ENCODE results near the gene SEMA3F.
A peak's percentile ranks its signal among the peaks of the same experiment; 100 is the strongest.

SEMA3F gene

DNA sequence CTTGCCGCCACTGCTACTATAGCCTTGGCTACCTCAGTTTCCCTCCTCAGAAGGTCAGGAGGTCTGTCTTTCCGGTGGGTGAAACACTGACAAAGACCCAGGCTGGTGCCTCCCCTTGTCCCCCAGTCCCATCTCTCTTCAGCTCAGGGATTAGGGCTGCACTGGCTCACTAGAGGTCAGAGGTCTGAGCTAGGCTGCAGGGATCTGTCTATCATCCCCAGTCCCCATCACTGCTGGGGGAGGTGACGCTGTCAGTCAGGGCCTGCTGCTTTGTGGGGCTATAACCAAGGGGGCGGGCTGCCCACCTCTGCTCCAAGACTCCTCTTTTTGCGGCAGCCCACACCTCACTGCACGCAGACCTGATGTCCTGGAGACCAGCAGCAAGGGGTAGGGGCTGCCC lies 13.7 kb downstream of the SEMA3F start:
- H3K27ac ChIP-seq: no peak overlapping the region
- TF ChIP-seq, protein P1, sequence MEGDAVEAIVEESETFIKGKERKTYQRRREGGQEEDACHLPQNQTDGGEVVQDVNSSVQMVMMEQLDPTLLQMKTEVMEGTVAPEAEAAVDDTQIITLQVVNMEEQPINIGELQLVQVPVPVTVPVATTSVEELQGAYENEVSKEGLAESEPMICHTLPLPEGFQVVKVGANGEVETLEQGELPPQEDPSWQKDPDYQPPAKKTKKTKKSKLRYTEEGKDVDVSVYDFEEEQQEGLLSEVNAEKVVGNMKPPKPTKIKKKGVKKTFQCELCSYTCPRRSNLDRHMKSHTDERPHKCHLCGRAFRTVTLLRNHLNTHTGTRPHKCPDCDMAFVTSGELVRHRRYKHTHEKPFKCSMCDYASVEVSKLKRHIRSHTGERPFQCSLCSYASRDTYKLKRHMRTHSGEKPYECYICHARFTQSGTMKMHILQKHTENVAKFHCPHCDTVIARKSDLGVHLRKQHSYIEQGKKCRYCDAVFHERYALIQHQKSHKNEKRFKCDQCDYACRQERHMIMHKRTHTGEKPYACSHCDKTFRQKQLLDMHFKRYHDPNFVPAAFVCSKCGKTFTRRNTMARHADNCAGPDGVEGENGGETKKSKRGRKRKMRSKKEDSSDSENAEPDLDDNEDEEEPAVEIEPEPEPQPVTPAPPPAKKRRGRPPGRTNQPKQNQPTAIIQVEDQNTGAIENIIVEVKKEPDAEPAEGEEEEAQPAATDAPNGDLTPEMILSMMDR (conservative IDR thresholded peaks at IDR 0.05): no peak

DNA sequence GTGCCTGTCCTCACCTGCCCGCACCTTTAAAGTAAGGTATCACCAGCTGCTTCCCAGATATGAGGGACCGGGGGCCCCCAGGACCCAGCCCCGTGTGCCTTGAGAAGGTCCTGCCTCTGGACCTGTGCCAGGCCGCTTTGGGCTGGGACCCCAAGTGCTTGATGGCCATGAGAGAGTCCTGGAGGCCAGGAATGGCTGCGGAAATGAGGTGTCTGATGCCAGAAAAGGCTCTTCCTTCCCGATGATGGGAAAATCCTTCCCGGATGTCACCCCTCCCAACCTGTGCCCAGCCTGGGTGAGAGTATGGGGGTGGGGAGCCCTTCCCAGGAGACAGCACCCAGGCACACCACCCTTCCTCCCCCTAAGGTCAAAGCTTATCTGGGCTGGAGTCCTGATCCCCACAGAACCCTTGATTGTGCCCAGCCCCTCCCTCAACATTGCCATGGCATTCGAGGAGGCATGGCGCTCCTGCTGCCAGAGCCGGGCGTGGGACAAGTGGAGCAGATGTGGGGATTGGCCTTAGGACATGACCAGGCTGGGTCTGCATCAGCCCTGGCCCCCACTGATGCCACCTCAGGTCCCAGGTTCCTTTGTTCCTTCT lies 14.2 kb downstream of the SEMA3F start:
- TF ChIP-seq, protein P1 (conservative IDR thresholded peaks at IDR 0.05): no peak

DNA sequence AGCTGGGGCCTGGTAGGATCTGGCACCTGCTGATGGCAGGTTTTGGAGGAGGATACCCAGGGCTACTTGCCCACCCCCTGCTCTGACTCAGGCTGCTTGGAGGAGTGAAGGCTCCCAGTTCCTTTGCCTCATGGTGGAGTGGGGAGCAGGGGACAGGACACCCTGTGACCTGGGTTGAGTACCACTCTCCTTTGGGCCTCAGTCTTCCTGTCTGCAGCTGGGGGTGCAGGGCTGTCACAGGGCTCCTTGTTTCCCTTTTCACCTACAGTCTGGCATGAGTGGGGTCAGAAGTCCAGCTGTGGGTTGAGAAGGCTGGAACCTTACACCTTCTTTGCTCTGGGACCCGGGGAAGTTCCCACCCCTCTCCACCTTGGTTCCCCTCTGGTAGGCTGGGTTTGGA lies 14.7 kb downstream of the SEMA3F start:
- H3K27ac ChIP-seq: no peak overlapping the region

More for the DNA sequence above, 14.2 kb downstream of the SEMA3F start:
- H3K27ac ChIP-seq: no peak overlapping the region

DNA sequence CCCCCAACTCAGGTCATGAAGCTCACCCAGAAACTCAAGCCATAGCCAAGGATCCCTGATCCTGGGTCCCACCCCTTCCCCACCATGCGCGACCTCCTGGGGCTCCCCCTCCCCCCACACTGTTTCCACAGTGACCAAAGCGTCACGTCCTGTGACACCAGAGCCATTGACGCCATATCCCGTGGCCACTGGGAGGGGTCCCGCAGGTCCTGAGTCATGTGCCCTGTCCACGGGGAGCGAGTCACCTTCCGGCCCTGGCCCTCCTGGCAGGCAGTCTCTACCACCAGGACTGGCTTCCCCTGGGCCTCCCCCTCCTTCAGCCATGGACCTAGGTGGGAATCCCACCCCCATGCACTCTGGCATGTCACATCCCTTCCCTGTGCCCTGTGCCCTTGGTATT lies 15.6 kb downstream of the SEMA3F start:
- no peak overlapping the region for H3K27ac ChIP-seq
- TF ChIP-seq, protein P1 (conservative IDR thresholded peaks at IDR 0.05): no peak

More for the DNA sequence above, 14.7 kb downstream of the SEMA3F start:
- TF ChIP-seq, protein P1 (conservative IDR thresholded peaks at IDR 0.05): no peak

DNA sequence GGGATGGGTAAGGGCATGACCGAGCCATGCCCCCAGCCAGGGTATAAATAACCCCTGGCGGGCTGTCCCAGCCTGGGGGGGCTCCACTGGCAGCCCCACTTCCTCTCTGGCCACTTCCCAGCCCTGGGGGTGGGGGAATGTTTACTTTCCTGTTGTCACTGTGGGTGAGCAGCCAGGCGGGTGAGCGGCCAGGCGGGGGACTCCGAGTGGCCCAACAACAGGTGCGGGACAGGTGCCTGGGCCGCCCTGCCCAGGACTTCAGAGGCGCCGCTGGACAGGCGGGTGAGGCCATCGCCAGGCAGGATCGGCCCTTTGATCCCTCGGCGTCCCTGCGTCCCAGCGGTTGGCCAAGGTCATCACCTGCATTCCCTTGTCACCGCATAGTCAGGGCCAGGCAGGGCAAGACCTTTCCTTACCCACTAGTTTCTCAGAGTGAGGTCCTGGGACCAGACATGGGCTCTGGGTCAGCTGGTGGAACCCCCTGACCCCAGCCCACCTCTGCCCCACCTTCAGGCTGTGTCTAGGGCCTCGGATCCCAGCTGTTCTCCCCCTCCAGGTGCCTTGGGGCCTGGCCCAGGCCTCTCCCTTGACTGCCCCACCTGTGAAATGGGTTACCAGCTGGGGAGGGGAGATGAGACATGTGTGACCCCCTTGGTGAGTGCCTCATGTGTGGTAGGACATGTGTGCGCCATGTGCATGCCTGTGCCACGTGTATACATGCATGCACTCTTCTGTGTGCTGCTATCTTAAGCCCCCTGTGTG lies 16.6 kb downstream of the SEMA3F start:
- H3K27ac ChIP-seq: no peak overlapping the region
- TF ChIP-seq, protein P1 (conservative IDR thresholded peaks at IDR 0.05): no peak

DNA sequence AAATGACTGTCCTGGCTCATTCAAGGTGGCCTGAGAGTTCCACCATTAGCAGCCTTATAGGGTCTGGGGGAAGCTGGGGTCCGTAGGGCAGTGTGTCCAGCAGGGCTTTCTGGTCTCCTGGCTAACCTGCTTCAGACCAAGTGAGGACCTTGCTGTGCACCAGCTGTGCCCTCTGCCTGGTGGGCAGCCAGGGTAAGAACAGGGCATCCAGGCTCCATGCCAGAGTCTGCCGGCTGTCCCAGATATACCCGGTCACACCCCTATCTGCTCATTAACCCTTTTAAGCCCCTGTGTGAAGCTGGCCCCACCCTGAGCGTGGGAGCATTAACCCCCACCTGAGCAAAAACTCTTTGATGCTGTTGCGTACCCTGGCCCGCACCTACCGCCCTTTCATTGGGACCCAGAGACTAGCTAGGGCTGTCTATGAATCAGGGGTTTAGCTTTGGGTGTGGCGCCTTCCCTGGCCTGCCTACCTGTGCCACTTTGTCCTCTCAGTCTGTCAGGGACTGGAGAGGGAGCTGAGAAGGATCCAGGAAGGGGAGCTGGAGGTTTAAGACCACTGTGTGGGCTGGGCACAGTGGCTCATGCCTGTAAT lies 17.6 kb downstream of the SEMA3F start:
- no peak overlapping the region for H3K27ac ChIP-seq
- TF ChIP-seq, protein P1 (conservative IDR thresholded peaks at IDR 0.05): no peak

DNA sequence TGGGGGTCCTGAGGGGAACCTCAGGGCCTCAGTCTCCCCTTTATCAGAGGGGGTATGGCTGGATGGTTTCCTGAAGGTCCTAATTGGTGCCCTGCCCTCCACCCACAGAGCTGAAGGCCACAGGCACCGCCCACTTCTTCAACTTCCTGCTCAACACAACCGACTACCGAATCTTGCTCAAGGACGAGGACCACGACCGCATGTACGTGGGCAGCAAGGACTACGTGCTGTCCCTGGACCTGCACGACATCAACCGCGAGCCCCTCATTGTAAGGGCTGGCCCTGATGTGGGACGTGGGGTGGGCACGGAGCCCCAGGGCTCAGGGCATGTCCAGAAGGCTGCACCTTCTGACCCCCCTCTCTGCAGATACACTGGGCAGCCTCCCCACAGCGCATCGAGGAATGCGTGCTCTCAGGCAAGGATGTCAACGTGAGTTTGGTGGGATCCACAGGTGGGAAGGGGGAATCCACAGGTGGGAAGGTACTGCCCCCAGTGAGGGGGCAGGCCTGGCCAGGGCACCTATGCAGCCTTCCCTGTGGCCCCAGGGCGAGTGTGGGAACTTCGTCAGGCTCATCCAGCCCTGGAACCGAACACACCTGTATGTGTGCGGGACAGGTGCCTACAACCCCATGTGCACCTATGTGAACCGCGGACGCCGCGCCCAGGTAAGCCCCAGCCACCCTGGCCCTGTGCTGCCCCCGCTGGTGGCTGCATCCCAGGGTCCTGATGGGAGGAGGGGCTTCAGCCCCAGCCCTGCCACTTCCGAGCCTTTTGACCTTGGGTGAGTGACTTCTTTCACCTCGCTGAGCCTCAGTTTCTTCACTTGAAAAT lies 18.8 kb downstream of the SEMA3F start:
- no peak overlapping the region for H3K27ac ChIP-seq
- TF ChIP-seq, protein P1 (conservative IDR thresholded peaks at IDR 0.05): 0 out of 2 replicates have a peak, but pooled peaks have one; percentile 9
